ENCODE data around the gene ATOX1. TPM values are rescaled to one million over a fixed set of nuclear protein-coding genes. Genes with fewer than 3 reads are reported as not detected.
A peak's percentile ranks its signal among the peaks of the same experiment; 100 is the strongest.

ATOX1 gene
- total and polyA plus RNA-seq, 9 of the 15 experiments (the other 6 are each of a cell fraction or from before 2014, with no cell fraction given) = 59.2 to 318 (median 86.2) TPM

DNA sequence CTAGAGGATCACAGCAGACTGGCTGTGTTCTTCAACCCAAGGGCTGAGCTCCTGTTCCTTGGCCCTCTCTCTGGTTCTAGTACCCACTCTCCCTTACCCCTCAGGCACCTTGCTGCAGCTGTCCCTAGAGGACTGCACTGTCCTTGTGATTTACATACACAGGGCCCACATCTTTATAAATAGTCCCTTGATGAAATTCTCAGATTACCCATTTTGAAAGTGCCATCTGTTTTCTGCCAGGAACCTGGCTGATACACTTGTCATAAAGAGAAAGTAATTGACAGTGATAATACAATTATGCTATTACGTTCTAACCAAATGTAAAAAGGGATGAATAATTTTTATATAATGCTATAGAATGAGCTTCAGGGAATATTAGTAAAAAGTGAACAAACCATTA is 55.2 kb downstream of the ATOX1 start:
- FAIRE-seq (no peak), ATAC-seq (no peak), DNase-seq (ENCODE audit: extremely low read depth in 1 of 4, low spot score in 3 of 4) (no peak)
- Histone ChIP-seq H3K4me3 (no peak overlapping the region), H3K9me1 (ENCODE audit: control insufficient read depth, insufficient read depth, low read length) (no peaks in the 10 kb centered on the region), H3K4me1 (replicated peaks in 1 of 2; ENCODE audit: control insufficient read depth in 2 of 2, insufficient read depth in 2 of 2, low read length in 2 of 2) (peaks cover 0 to 3% of the 10 kb centered on the region in 2 experiments; a peak in 2 of 5 replicates), H4K20me1 (replicated peaks; ENCODE audit: control insufficient read depth, insufficient read depth, low read length) (no peaks in the 10 kb centered on the region), H3K4me2 (ENCODE audit: insufficient read depth, low read length) (no peak overlapping the region), H3K9me3 (replicated peaks; ENCODE audit: control insufficient read depth, insufficient read depth, low read depth, low read length) (no peaks in the 10 kb centered on the region), H3K9ac (ENCODE audit: insufficient read depth in 1 of 2, low read depth in 2 of 2, low read length in 2 of 2) (no peak overlapping the region), H3K27ac (ENCODE audit: extremely low read depth, low read depth, low read length) (no peak overlapping the region), H3K36me3 (ENCODE audit: control insufficient read depth, insufficient read depth, low read length) (no peaks in the 10 kb centered on the region), H3K27me3 (ENCODE audit: control insufficient read depth in 2 of 2, insufficient read depth in 2 of 2, low read length in 2 of 2) (no peaks in the 10 kb centered on the region), H3K79me2 (ENCODE audit: control insufficient read depth, insufficient read depth, low read length) (no peaks in the 10 kb centered on the region), H2AFZ (ENCODE audit: low read depth, low read length) (no peak overlapping the region)
- CTCF ChIA-PET (ENCODE audit: low intra/inter-chr PET ratio) = no interaction called here
- POLR2A ChIA-PET = interaction anchor here (0.9 kb wide), 1 partner anchor 16 kb away, joined by 3 read pairs; the partner anchor contains the start of gene SPARC
- WGBS (ENCODE audit: insufficient coverage, low coverage, missing lambda C conversion rate) = 33% methylated on average over 1 of the region's 1 CpG
- TF ChIP-seq, protein P1, sequence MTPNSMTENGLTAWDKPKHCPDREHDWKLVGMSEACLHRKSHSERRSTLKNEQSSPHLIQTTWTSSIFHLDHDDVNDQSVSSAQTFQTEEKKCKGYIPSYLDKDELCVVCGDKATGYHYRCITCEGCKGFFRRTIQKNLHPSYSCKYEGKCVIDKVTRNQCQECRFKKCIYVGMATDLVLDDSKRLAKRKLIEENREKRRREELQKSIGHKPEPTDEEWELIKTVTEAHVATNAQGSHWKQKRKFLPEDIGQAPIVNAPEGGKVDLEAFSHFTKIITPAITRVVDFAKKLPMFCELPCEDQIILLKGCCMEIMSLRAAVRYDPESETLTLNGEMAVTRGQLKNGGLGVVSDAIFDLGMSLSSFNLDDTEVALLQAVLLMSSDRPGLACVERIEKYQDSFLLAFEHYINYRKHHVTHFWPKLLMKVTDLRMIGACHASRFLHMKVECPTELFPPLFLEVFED (CRISPR knock-in tag; conservative IDR thresholded peaks at IDR 0.05) = no peak
- no peak for TF ChIP-seq ESRRA (IDR thresholded peaks at IDR 0.05; ENCODE audit: borderline replicate concordance, low read depth)
- no peak for TF ChIP-seq HDAC8 (tag; IDR thresholded peaks at IDR 0.05)
- no peak for TF ChIP-seq GTF2A2 (tag; IDR thresholded peaks at IDR 0.05)
- no TSS peak for BruUV-seq (replicated peaks)
- in situ Hi-C loops (cut with MboI) = no loop called here
- intact Hi-C loops (cut with micrococcal nuclease) = no loop called here

- no peak for FAIRE-seq
- Histone ChIP-seq H3K4me3 (no peak overlapping the region), H3K4me2 (ENCODE audit: insufficient read depth, low read length) (no peak overlapping the region), H3K9ac (ENCODE audit: insufficient read depth in 1 of 2, low read depth in 2 of 2, low read length in 2 of 2) (no peak overlapping the region), H3K27me3 (ENCODE audit: control insufficient read depth in 2 of 2, insufficient read depth in 2 of 2, low read length in 2 of 2) (peaks cover 0 to 4% of the 10 kb centered on the region in 2 experiments; a peak in 1 of 5 replicates), H3K36me3 (ENCODE audit: control insufficient read depth, insufficient read depth, low read length) (no peaks in the 10 kb centered on the region), H3K9me1 (ENCODE audit: control insufficient read depth, insufficient read depth, low read length) (no peaks in the 10 kb centered on the region), H3K27ac (ENCODE audit: extremely low read depth, low read depth, low read length) (peak overlapping the region; percentile 26; the same call in 2 of the 3 replicates), H2AFZ (ENCODE audit: low read depth, low read length) (peak overlapping the region; percentile 46), H4K20me1 (replicated peaks; ENCODE audit: control insufficient read depth, insufficient read depth, low read length) (no peaks in the 10 kb centered on the region), H3K79me2 (ENCODE audit: control insufficient read depth, insufficient read depth, low read length) (no peaks in the 10 kb centered on the region), H3K9me3 (replicated peaks; ENCODE audit: control insufficient read depth, insufficient read depth, low read depth, low read length) (no peaks in the 10 kb centered on the region), H3K4me1 (replicated peaks in 1 of 2; ENCODE audit: control insufficient read depth in 2 of 2, insufficient read depth in 2 of 2, low read length in 2 of 2) (peaks cover 3 to 6% of the 10 kb centered on the region in 2 experiments; a peak in 2 of 5 replicates)
- CTCF ChIA-PET (ENCODE audit: low intra/inter-chr PET ratio) = no interaction called here
- intact Hi-C loops (cut with micrococcal nuclease) = no loop called here
- peak; percentile 14; the same call in 1 of the 3 replicates for ATAC-seq
- POLR2A ChIA-PET = no interaction called here
- DNase-seq (ENCODE audit: extremely low read depth in 1 of 4, low spot score in 3 of 4) = no peak
- peak; percentile 42; the same call in 1 of the 2 replicates for TF ChIP-seq DPF2 (IDR thresholded peaks at IDR 0.05)
- no peak for TF ChIP-seq ILK (tag; IDR thresholded peaks at IDR 0.05; ENCODE audit: borderline replicate concordance, low read depth)
- in situ Hi-C loops (cut with MboI) = no loop called here
- BruUV-seq (replicated peaks) = no TSS peak
These were observed 57.6 kb downstream of the ATOX1 start for GRCh38 chr5:151700820-151701219.
